ENCODE results near the gene SEMA6A.

Gene SEMA6A

DNA sequence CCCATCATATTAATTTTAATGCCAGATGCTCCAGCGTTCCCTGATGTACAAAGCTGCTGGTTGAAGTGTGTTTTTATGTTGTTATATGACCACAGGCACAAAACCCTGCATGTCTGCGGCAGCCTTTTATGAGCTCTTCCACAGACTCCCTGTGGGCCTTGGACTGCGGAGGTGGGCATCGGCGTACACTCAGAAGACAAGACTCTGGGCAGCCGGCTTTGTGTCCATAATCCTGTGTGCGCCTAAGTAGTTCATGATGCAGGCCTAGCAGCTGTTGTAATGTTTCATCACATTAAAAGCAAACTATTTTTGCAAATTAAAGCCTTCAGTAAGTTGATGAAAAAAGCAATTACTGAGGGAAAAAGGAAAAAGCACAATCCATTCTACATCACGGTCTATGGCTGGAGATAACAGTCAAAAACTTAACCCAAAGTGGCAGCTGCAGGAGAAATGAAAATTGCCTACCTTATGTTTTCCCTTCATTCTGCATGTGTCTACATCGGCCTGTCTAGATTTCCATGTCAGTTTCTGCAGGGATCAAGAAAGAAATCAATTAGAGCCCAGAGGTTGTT is 78.8 kb downstream of the SEMA6A start:
- DNase-seq (ENCODE audit: low spot score), result no peak

DNA sequence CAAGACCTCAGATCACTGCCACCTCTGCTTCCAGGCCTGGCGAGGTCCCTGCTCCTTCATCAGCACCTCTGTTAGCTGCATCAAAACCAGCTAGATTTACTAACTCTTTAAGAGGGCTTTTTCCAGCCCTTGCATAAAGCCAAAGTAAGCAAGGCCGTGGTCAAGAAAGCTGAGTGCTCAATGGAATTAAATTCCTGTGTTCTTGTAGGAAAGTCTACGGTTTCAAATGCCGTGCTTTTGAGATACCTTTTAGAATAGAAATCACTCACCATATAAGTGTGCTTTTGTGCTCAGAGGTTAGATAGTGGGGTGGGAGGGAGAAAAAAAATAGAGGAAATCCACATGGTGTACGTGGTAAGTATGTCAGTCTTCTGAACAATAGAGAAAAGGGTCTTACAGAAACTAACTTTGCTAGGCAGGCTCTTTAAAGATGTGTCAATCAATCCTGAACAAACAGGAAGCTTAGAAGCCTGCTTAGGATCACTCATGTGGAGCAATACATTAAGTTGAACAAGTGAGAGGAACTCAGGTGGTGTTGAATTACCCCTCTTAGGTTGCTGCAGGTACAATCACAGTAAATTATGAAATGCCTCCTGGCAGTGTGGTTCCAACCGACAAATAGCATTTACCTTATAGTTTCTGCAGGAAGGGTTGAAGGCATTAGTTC is 79.7 kb downstream of the SEMA6A start:
- no peak for DNase-seq (ENCODE audit: low spot score)

DNA sequence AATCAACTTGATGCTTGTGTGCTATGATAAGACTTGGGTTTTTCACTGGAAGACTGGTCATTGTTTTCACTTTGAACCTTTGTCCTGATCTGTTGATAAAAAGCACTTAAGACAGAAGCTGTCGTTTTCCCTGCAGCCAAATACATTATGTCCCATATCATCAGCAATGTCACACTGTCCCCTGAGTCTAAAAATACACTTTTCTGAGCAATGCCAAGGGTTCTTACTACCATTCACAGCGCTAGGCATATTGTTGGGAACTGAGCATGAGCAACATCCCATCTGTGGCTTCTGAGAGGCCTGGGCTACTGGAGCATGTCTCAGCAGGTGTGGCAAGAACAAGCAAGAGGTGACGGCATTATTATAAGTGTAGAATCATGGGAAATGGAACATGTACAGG is 81.8 kb downstream of the SEMA6A start:
- DNase-seq (ENCODE audit: low spot score), result peak; percentile 69

DNA sequence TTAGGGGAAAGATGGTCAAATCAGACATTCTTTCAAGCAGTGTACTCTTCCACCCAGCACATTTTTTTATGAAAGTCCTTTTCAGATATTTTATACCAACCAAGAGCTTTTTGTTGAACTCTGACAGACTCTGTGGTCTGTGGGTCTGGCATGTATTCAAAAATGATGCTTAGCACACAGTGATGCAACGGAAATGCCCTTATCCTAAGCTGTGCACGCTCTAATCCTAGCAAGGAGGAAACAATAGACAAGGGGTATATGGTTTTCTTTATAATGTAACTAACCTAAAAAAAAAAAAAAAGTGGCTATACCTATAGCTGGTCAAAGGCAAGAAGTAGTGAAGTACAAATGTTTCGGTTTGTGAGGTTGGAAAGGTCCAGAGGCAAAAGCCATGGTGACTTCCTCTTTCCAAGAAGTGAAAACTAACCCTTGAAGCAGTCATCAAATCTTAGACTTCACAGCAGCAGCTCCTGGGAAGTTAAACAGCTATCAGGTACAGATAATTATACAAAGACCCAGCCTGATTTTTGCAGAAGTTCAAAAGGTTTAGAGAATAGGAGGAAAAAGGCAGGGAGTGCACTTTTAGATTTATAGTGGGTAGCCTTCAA is 82.5 kb downstream of the SEMA6A start:
- DNase-seq (ENCODE audit: low spot score), result no peak

DNA sequence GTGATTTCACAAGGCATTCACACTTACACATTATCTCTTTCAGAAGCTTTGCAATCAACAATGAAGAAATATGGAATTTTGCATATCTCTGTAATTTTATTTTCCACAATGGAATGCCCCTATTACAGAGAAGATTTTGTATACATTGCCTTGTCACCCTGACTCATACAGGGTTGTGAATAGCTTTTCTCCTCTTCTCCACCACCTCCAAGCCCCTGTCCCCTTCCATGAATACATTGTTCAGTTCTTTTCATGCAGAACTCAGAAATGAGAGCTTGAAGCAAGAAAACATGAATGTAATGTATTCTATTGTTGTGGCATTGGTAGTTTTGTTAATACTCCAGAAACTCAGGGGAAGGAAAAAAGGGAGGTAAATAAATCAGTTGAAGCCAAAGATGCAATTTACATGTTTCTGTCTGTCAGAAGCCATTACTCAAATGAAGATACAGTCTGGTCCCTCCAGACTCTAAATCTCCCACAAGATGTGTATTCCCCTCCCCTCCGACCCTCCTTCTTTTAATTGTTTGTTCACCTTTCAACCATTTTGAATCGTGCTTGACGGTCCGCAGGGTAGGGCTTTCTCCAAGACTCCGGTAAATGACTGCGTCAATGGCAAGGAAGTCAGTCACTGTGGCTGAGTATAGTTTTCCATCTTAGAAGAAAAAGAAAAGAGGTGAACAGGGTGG is 86.1 kb downstream of the SEMA6A start:
- no peak for DNase-seq (ENCODE audit: low spot score)

DNA sequence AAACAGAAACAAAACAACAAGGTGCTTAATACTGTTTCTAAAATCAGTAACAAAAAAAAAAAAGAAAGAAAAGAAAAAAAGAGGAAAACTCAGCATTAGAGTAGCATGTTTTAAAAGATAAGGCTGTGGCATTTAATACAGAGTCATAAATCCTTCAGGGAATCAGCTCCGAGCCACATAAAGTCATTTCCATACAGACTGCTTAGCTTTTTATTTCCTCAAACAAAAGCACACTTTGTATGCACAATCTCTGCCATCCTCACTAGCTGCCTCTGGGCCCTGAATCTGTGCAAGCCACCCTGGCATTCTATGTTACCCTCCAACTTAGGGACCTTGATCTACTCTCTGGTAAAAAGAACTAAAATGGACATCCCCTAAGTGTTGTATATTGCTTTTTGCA is 87.6 kb downstream of the SEMA6A start:
- no peak for DNase-seq (ENCODE audit: low spot score)

DNA sequence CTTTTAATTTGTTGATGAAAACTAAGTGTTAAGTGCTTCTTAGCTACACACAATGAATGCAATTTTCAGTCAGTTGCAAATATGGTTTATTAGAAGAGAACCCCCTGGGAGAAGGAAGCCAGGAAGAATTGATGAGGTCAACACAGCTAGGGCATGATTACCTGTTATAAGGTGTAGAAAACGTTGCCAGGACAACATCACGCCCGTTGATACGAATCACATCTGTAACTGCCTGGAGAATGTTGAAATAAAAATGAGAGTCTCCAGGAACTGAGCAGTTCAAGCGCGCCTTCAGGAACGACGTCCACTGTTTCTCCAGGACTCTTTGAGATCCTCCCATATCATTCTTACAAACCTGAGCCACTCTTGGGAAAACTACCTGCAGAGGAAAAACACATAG is 88.0 kb downstream of the SEMA6A start:
- no peak for DNase-seq (ENCODE audit: low spot score)

DNA sequence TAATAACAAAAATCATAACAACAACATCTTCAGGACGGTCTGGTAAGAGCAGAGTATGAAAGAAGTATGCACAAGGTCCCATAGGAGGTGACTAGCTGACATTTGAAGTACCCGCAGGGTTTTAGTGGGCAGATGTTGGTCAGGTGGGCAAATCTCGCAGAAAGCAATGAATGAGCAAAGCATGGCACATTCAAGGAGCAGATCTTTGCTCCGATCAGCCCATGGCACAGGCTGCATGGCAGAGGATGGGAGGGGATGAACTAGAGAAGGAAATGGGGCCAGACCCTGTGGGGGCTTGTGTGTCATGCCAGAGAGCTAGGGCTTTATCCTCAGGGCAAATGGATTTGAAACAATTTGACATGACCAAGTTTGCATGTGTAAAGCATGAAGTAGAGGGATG is 90.0 kb downstream of the SEMA6A start:
- no peak for DNase-seq (ENCODE audit: low spot score)

DNA sequence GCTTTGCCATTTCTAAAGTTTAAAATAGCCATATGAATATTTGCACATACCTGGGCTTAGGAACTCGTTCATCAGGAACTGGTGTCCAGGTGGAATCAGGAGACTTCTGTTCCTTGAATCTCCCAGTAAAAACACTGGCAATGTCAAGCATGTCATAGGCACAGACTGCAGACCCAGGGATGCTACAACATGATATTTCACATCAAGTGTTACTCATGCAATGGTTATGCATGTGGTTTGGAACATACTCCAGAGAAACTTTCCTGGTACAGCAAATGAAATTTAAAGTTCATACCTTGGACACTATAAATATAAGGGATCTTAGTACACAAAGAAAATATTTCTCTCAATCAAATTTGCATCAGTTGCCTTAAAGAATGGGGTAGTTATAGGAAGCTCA is 92.2 kb downstream of the SEMA6A start:
- no peak for DNase-seq (ENCODE audit: low spot score)

DNA sequence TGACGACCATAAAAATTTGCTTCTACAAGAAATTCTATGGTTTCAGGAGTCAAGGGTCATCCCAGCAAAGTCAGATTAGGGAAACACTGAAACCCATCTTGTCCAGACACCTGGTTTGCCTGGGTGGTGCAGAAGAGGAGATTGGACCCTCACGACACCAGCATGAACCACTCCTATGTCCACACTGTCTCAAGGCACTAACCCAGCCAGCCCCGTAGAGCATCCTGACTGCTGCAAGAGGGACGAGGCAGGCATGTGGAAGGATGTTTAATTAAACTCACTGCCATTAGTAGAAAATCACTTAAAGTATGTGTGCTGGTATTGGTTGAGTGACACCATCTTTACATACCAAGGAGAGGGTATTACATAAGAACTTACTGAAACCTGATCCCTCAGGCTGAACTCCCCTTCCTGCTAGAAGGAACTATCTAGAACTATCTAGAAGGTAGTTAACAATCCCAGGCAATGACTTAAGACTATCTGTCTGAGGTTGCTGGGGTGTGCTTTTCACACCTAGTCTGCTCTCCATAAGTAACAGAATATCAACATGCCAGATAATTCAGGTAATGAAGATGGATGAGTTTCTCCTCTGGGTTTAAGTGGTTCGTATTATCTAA is 93.6 kb downstream of the SEMA6A start:
- DNase-seq (ENCODE audit: low spot score), result no peak

DNA sequence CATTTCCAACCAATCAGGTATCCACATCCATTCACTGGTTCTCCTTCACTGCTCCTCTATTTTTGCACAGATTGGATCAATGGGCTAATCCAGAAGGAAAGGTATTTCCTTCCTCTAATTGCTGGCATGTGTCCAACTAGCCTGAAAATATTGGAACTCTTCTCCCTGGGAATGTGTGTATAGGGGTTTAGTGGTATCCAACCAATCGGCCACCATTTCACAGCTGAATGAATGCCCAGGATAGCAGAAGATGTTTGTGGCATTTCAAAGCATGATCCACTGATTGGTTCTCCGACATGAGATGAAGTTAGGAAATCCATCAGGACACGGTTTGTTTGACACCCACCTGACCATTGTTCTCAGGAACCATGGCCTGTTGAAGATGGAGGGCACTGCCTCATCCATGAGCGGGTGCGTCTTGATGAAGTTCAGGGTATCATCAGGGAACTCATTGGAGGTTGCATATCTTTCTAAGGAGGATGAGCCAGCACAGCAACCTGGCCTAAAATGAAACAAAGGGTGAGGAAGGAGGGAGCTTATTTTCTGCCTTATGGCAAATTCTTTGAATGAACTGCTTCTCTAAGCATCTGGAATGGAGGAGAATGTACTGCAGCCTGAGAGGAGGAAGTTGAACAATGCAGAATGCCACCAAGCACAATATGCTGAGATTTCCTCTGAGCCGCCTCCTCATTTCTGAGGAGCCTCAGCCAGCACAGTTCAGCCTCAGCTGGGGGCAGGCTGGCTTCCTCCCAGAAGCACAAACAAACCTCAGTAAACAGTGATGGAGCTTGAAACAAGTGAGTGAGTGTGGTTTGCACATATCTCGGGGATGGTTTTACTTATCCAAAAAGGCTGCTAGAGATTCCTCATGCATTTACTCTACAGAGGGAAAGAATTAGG is 94.6 kb downstream of the SEMA6A start:
- DNase-seq (ENCODE audit: low spot score), result no peak

DNA sequence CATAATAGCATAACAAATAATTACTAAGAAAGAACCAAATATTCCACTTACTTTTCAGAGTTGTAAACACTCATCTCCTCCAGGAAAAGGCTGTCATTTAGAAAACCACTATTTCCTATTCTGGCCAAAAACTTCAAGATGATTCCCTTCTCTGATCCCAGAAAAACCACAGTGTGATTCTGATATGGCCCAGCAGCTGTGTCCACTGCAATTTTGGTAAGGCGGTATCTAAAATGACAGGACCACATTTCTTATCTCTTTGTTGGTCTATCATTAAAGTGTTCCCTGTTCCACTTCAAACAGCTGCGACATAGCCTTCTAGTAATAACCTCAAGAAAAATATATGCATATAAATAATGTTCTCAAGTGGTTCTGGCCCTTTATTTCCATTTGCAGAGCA is 96.1 kb downstream of the SEMA6A start:
- no peak for DNase-seq (ENCODE audit: low spot score)

DNA sequence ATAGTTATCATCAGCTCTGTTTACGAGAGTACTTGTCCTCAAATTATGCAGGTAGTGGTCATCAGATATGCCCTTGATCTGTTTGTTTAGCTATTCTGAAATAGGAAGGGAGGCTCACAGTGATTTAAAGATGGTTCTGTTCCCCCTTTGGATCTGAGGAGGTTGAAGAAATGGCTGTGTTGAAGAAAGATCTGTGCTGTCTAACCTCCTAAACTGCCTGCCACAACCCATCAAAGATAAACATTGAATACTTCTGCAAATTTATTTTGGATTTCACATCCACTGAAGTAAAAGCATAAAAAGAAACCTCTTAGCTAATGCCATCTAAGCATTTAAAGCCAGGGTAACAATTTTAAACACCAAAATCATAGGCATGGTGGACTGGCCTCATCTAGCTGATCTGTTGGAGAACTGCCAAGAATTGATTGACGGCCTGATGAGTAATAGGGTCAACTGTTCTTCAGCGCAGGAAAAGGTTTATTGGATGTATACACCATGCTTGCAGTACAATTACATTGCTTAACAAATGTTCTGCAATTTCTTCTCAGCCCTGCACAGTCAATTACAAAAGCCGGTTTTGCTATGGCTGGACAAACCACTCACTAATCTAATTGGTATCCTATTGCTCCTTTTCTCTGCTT is 97.6 kb downstream of the SEMA6A start:
- no peak for DNase-seq (ENCODE audit: low spot score)

DNA sequence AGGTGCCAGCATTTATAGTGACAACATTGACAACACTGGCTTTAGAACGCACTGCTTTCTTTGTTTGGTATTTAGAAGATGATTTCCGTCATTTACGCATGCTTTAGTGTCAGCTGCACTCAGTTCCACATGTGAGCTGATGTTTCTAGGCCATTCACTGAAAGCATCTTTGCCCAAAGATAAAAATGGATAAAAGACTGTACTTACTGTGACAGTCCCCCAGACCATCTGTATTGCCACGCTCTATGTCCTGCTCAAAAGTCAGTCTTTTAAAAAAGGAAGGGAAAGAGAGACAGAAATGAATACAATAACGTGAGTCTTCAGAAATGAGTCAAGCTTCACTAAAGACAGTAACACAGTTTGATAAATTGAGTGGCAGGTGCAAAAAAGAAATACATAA is 99.3 kb downstream of the SEMA6A start:
- DNase-seq (ENCODE audit: low spot score), result no peak

DNA sequence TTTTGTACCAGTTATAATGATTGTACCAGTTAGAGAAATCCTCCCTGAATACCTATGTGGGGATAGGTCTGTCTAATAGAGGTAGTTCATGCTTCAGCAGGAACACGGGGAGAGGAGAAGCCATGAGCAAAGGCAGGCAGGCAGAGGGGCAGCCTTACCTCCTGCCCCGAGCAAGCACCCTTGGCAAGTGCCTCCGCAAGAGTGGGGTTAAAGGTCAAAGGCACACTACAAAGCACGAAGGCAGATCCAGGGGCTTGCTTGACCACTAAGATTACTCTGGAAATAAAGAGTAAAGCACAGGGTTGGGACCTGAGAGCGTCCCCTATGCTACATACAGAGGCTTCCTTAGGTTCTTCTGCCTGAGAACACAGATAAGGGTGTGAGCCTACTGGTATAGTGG is 100.9 kb downstream of the SEMA6A start:
- no peak for DNase-seq (ENCODE audit: low spot score)

DNA sequence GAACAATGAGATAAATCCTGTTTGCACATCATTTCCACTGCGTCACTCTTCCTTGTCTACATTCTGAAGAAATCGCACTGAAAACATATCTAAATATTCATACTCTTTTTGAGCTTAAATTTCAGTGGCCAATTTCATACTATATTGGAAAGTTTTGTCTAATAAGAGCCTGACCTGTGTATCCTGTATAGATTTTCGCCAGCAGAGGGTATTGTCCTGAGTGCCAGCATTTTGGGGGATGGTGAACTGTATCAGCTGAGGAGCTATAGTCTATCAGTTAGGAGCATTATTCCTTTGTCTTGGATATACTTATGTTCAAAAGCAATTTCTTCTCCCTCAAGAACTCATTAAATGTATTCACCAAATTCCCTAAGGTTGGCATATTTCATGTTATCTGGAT is 102.3 kb downstream of the SEMA6A start:
- no peak for DNase-seq (ENCODE audit: low spot score)

DNA sequence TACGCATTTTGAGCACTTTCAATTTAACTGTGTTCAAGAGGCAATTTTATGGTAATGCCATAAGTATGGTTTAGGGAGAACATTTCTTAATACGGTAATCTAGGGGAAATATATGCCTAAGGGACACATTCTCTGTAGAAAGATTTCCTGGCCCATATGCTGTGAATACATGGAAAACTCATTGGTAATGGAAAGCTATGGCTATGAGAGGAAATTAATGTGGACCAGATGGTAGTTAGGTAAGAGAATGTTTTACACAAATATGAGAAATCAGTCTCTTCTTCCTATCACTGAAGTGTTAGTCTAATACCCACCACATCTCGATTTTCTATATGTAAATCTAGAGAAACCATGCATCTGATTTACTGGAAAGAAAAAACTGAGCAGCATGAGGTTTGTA is 105.0 kb downstream of the SEMA6A start:
- no peak for DNase-seq (ENCODE audit: low spot score)

DNA sequence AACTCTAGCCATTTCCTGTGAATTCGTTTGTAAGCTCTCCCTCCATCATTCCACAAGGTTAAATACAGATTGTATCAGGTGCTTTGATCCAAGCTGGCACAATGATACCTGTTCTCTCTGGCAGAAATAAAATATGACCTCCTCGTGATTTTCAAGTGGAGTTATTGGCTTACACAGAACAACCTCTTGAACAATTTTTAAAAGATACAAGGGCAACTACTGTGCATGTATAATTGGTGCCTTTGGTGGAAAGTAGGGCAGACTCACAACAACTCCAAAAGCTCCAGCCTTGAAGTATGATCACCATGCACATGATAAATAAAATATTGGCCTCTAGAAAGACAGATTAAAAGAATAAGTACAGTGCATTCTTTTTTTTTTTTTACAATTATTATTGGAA is 106.0 kb downstream of the SEMA6A start:
- no peak for DNase-seq (ENCODE audit: low spot score)

DNA sequence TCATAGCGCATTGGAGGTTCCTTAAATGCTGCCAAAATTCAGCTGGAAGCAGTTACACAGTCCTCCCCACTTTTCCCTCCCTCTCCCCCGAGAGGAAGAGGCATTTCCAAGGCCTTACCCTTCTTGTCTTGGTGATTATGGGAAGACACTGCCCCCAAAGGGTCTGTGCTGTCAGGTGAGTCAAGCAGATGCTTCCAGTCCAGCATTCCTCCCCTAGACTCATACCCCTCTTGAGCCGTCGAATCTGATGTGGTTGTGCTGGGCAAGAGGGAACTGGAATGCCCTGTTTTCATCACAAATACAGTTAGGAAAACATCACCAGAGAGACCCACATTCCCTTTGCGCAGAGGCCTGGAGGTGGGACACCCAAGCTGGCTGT is 107.2 kb downstream of the SEMA6A start:
- DNase-seq (ENCODE audit: low spot score), result no peak

DNA sequence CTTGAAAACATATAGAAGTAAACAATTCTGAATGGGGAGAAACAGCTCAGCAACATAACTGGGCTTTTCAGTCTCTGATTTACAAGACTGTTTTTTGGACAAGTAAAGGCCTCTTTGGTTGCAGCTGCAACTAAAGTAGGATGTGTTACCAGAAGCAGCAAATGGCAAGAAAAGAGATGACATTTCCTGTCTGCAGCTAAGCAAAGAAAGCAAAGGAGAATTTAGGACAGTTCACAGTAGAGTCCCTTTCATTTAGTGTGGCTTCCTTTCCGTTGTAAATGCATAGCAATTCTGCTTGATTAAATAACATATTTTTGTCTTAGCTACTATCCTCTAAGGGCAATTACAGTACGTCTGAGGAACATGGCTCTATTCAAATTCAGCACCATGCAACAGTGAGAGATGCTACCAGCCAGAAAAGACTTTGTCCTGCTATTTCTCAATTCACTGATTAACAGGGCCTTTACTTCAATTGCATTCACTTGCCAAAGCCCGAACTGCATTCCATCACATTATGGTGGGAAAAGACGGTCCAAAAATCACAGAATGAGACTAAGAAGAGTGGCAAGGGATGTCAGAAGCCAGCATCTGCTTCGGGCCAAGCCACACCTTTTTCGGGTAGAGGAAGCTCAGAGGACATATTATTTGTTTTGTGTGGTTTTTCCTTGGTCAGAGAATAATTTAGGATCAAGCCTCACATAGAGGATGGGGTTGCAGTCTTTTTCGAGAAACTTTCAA is 107.7 kb downstream of the SEMA6A start:
- no peak for DNase-seq (ENCODE audit: low spot score)
